ENCODE data around the gene ARAF.
A peak's percentile ranks its signal among the peaks of the same experiment; 100 is the strongest.

The ARAF gene

DNA sequence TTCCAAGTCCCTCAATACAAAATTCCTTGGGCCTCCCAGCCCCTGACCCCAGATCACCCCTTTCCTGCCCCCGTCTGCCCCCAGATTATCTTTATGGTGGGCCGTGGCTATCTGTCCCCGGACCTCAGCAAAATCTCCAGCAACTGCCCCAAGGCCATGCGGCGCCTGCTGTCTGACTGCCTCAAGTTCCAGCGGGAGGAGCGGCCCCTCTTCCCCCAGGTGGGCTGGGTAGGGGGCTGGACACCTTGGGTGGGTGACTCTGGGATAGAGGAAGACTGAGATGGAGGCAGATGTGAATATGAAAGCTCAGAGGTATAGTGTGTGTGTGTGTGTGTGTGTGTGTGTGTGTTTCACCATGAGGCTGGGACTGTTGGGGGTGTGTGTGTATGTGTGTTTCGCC, 9.8 kb downstream of the ARAF start:
- peaks cover 6% of the 10 kb centered on the region for H3K4me1 Mint-ChIP-seq
- H3K9me3 Mint-ChIP-seq, result peaks cover 24% of the 10 kb centered on the region

DNA sequence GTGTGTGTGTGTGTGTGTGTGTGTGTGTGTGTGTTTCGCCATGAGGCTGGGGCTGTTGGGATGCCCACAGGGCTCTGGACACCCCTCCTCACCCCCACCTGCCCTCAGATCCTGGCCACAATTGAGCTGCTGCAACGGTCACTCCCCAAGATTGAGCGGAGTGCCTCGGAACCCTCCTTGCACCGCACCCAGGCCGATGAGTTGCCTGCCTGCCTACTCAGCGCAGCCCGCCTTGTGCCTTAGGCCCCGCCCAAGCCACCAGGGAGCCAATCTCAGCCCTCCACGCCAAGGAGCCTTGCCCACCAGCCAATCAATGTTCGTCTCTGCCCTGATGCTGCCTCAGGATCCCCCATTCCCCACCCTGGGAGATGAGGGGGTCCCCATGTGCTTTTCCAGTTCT, 10.2 kb downstream of the ARAF start:
- Mint-ChIP-seq H3K9me3 (peaks cover 22% of the 10 kb centered on the region), H3K4me1 (peaks cover 6% of the 10 kb centered on the region), H3K27ac (peak overlapping the region; percentile 66 to 84 (median 80)), H3K4me3 (peak overlapping the region in 2 of 3 experiments; percentile 58 to 59), H3K36me3 (ENCODE audit: low read depth) (peaks cover 56% of the 10 kb centered on the region), H3K27me3 (ENCODE audit: low read depth) (no peaks in the 10 kb centered on the region)
- TF ChIP-seq CTCF (IDR thresholded peaks at IDR 0.05; ENCODE audit: unreplicated experiment in 3 of 3), result no peak

More for the DNA sequence above, 9.8 kb downstream of the ARAF start:
- Mint-ChIP-seq H3K4me3 (peak overlapping the region in 2 of 3 experiments; percentile 58 to 59), H3K27ac (peak overlapping the region; percentile 66 to 84 (median 80)), H3K27me3 (ENCODE audit: low read depth) (no peaks in the 10 kb centered on the region), H3K36me3 (ENCODE audit: low read depth) (peaks cover 59% of the 10 kb centered on the region)
- no peak for TF ChIP-seq CTCF (IDR thresholded peaks at IDR 0.05; ENCODE audit: unreplicated experiment in 3 of 3)

GRCh38 chrX:47571896-47572295, 10.9 kb downstream of the ARAF start:
- Mint-ChIP-seq H3K4me1 (peaks cover 9% of the 10 kb centered on the region), H3K9me3 (peaks cover 25% of the 10 kb centered on the region), H3K36me3 (ENCODE audit: low read depth) (peaks cover 52% of the 10 kb centered on the region), H3K4me3 (peak overlapping the region; percentile 33 to 51 (median 48)), H3K27ac (peak overlapping the region; percentile 43 to 99 (median 47)), H3K27me3 (ENCODE audit: low read depth) (no peaks in the 10 kb centered on the region)
- TF ChIP-seq CTCF (IDR thresholded peaks at IDR 0.05; ENCODE audit: unreplicated experiment in 3 of 3), result no peak

- Mint-ChIP-seq H3K4me1 (peaks cover 13% of the 10 kb centered on the region), H3K27me3 (ENCODE audit: low read depth) (no peaks in the 10 kb centered on the region), H3K36me3 (ENCODE audit: low read depth) (peaks cover 44% of the 10 kb centered on the region), H3K27ac (peak overlapping the region; percentile 97 to 99 (median 98)), H3K9me3 (peaks cover 23% of the 10 kb centered on the region), H3K4me3 (peak overlapping the region; percentile 84 to 91 (median 90))
- TF ChIP-seq CTCF (IDR thresholded peaks at IDR 0.05; ENCODE audit: unreplicated experiment in 3 of 3), result no peak
Measured at GRCh38 chrX:47572773-47573340, 11.9 kb downstream of the ARAF start.

DNA sequence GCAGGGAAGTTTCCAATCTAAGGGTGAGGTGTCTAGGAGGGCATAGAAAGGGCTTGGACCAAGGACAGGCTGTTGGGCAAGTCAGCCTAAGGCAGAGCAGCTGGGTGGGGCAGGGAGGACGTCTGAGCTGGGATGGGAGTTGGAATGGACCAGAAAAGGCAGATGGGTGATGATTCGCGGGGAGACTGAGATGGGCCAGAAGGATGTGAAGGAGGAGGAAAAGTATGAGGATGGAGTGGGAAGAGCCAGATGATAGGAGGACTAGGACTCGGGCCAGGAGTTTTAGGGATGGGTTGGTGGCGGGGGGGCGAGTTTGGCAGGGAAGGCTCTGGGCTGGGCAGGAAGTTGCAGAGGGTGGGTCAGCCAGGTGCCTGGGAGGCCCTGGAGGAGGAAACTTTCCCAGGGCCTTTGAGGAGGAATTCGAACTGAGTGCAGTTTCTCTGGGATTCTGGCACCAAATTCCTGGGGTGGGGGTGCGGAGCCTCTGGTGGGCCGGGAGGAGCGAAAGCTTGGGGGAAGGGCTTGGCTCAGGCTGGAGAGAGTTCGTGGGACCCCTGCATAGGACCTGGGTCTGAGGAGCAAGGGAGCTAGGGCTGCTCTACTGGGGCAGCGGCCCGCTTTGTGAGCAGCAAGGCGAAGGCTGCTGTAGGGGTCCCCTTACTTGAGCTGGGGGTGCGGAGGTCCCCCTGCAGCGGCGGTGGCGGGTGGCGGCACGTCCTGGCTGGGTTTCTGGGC, 12.5 kb downstream of the ARAF start:
- Mint-ChIP-seq H3K27ac (peak overlapping the region; percentile 97 to 99 (median 98)), H3K27me3 (ENCODE audit: low read depth) (no peaks in the 10 kb centered on the region), H3K9me3 (peaks cover 28% of the 10 kb centered on the region), H3K36me3 (ENCODE audit: low read depth) (peaks cover 38% of the 10 kb centered on the region), H3K4me1 (peaks cover 18% of the 10 kb centered on the region), H3K4me3 (peak overlapping the region; percentile 84 to 91 (median 90))
- TF ChIP-seq CTCF (IDR thresholded peaks at IDR 0.05; ENCODE audit: unreplicated experiment in 3 of 3), result no peak

Measured in nephron (organoid).